Neural cell (in vitro differentiated cells): ENCODE data around the gene C4B. TPM values are rescaled to one million over a fixed set of nuclear protein-coding genes. Genes with fewer than 3 reads are reported as not detected.

ENCODE experiments used
- H2AFZ ChIP-seq: fragments of 200-600, 300-800 bp; sonication (generic), shearing (Covaris generic); 2 replicates; pipeline ENCODE4 v1.6.0; 2014; ENCODE audit warnings: low read depth, mild to moderate bottlenecking, antibody characterized with exemption, low read length, moderate library complexity
- H3F3A ChIP-seq: fragments of 200-600 bp; shearing (Covaris generic); 2 replicates; pipeline ENCODE4 v1.6.1; 2016; ENCODE audit warnings: mild to moderate bottlenecking, moderate library complexity, mixed read lengths, antibody characterized with exemption, low read length; ENCODE audit not compliant: insufficient read depth, poor library complexity, severe bottlenecking
- H3K27ac ChIP-seq: fragments of 200-600, 300-800 bp; sonication (generic), shearing (Covaris generic); 2 replicates; pipeline ENCODE4 v1.5.1; 2014; ENCODE audit warnings: mild to moderate bottlenecking, low read length, moderate library complexity
- H3K27me3 ChIP-seq: fragments of 300-800, 200-600 bp; sonication (generic), shearing (Covaris generic); 2 replicates; pipeline ENCODE4 v1.6.0; 2014; ENCODE audit warnings: mild to moderate bottlenecking, low read depth, low read length, moderate library complexity; ENCODE audit not compliant: insufficient read depth
- H3K36me3 ChIP-seq: fragments of 300-800, 200-600 bp; sonication (generic), shearing (Covaris generic); 2 replicates; pipeline ENCODE4 v1.5.1; 2014; ENCODE audit warnings: mild to moderate bottlenecking, antibody characterized with exemption, low read length, moderate library complexity; ENCODE audit not compliant: insufficient read depth
- H3K4me2 ChIP-seq: fragments of 300-800, 200-600 bp; sonication (generic), shearing (Covaris generic); 2 replicates; pipeline ENCODE4 v1.6.0; 2014; ENCODE audit warnings: mild to moderate bottlenecking, low read length
- H3K4me3 ChIP-seq: fragments of 300-800, 200-600 bp; sonication (generic), shearing (Covaris generic); 2 replicates; pipeline ENCODE4 v1.5.1; 2014; ENCODE audit warnings: mild to moderate bottlenecking, low read length, moderate library complexity
- H3K79me2 ChIP-seq: fragments of 200-600 bp; shearing (Covaris generic); replicated peaks from 2 replicates; pipeline ENCODE4 v1.6.0; 2014; ENCODE audit warnings: mild to moderate bottlenecking, low read length, moderate library complexity; ENCODE audit not compliant: insufficient read depth
- H3K9ac ChIP-seq: fragments of 300-800, 200-600 bp; sonication (generic), shearing (Covaris generic); 2 replicates; pipeline ENCODE4 v1.6.1; 2016; ENCODE audit warnings: mild to moderate bottlenecking, low read length, mixed read lengths
- H3K9me2 ChIP-seq: fragments of 200-600 bp; shearing (Covaris generic); 2 replicates; pipeline ENCODE4 v1.6.1; 2016; ENCODE audit warnings: mild to moderate bottlenecking, low read length, mixed read lengths; ENCODE audit not compliant: insufficient read depth
- H3K9me3 ChIP-seq: fragments of 200-600, 300-800 bp; sonication (generic), shearing (Covaris generic); 2 replicates; pipeline ENCODE4 v1.6.1; 2016; ENCODE audit warnings: mild to moderate bottlenecking, mixed run types, low read length, moderate library complexity, mixed read lengths
- H4K20me1 ChIP-seq: fragments of 200-600 bp; shearing (Covaris generic); 2 replicates; pipeline ENCODE4 v1.6.1; 2016; ENCODE audit warnings: mild to moderate bottlenecking, mixed run types; ENCODE audit not compliant: insufficient read depth
- EP300 ChIP-seq: fragments of 450-650 bp; conservative IDR thresholded peaks from 2 replicates; pipeline ENCODE4 v1.6.1; 2014; ENCODE audit warnings: antibody characterized with exemption, mild to moderate bottlenecking, moderate library complexity; ENCODE audit not compliant: poor library complexity, severe bottlenecking
- EZH2 ChIP-seq: fragments of 200-600, 300-800 bp; shearing (Covaris generic), sonication (generic); IDR thresholded peaks from 2 replicates; pipeline ENCODE4 v1.6.1; 2014; ENCODE audit warnings: antibody characterized with exemption, low read length, borderline replicate concordance, mild to moderate bottlenecking; ENCODE audit not compliant: insufficient read depth, poor library complexity, severe bottlenecking
- MXI1 ChIP-seq: fragments of 450-650 bp; conservative IDR thresholded peaks from 2 replicates; pipeline ENCODE4 v1.6.1; 2014; ENCODE audit warnings: antibody characterized with exemption, mild to moderate bottlenecking; ENCODE audit not compliant: poor library complexity, severe bottlenecking
- POLR2AphosphoS5 ChIP-seq: IDR thresholded peaks from 2 replicates; pipeline ENCODE4 v1.6.1; 2012
- RAD21 ChIP-seq: fragments of 450-650 bp; conservative IDR thresholded peaks from 2 replicates; pipeline ENCODE4 v1.6.1; 2014; ENCODE audit warnings: antibody characterized with exemption, mild to moderate bottlenecking, moderate library complexity
- SMC3 ChIP-seq: fragments of 450-650 bp; conservative IDR thresholded peaks from 2 replicates; pipeline ENCODE4 v1.6.1; 2014; ENCODE audit warnings: antibody characterized with exemption, mild to moderate bottlenecking, moderate library complexity; ENCODE audit not compliant: poor library complexity
- TAF1 ChIP-seq: IDR thresholded peaks from 2 replicates; pipeline ENCODE4 v1.6.1; 2012; ENCODE audit warnings: low read depth
- polyA plus RNA-seq: library from polyadenylated mRNA; depleted of rRNA; stranded (reverse); fragments of >200 nt; gene quantifications from 2 replicates; pipeline ENCODE4 v1.2.3, GENCODE V29; 2014
- TF ChIP-seq, protein P1 (sequence below): IDR thresholded peaks from 2 replicates; pipeline ENCODE4 v1.6.1; 2012; ENCODE audit warnings: borderline replicate concordance
- TF ChIP-seq, protein P2 (sequence below): fragments of 450-650 bp; IDR thresholded peaks from 2 replicates; pipeline ENCODE4 v1.5.1; 2014; ENCODE audit warnings: antibody characterized with exemption, mild to moderate bottlenecking, moderate library complexity; ENCODE audit not compliant: poor library complexity, severe bottlenecking

C4B gene
- polyA plus RNA-seq, 1 donor from 2014 or later: 4.6 TPM

DNA sequence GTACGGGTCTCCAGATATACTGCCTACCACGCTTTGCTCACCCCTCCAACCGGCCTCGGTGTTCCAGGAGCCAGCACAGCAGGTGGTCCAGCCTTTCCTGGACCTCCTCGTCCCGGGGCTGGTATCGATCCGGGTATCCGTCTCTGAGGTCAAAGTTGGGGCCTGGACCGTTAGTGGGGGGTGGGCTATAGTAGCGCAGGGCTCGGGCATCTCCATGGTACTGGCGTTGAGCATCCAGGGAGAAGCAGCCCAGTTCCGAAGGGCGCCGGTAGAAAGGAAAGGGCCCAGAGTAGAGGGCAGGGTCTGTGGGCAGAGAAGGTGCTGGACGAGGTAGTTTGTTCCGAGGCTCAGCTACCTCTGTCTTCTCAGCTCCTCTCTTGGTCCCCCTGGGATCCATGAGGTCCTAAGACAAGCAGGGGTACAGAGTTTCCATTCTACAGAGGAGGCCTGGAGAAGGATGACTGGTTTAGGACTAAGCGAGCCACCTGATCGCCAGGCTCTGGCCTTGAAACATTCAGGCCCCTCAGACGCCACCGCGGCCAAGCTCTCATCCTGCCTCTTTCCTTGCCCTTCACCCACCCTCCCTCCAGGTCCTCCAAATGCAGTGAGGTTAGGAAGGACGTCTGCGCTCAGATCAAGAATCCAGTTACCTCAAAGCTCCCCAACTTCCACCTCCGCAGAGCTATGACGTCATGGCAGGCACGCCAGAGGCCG lies 43.2 kb upstream of the C4B start:
- no peak for TF ChIP-seq EP300
- no peak for TF ChIP-seq EZH2
- TF ChIP-seq, protein P1, sequence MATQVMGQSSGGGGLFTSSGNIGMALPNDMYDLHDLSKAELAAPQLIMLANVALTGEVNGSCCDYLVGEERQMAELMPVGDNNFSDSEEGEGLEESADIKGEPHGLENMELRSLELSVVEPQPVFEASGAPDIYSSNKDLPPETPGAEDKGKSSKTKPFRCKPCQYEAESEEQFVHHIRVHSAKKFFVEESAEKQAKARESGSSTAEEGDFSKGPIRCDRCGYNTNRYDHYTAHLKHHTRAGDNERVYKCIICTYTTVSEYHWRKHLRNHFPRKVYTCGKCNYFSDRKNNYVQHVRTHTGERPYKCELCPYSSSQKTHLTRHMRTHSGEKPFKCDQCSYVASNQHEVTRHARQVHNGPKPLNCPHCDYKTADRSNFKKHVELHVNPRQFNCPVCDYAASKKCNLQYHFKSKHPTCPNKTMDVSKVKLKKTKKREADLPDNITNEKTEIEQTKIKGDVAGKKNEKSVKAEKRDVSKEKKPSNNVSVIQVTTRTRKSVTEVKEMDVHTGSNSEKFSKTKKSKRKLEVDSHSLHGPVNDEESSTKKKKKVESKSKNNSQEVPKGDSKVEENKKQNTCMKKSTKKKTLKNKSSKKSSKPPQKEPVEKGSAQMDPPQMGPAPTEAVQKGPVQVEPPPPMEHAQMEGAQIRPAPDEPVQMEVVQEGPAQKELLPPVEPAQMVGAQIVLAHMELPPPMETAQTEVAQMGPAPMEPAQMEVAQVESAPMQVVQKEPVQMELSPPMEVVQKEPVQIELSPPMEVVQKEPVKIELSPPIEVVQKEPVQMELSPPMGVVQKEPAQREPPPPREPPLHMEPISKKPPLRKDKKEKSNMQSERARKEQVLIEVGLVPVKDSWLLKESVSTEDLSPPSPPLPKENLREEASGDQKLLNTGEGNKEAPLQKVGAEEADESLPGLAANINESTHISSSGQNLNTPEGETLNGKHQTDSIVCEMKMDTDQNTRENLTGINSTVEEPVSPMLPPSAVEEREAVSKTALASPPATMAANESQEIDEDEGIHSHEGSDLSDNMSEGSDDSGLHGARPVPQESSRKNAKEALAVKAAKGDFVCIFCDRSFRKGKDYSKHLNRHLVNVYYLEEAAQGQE: no peak
- TF ChIP-seq, protein P2, sequence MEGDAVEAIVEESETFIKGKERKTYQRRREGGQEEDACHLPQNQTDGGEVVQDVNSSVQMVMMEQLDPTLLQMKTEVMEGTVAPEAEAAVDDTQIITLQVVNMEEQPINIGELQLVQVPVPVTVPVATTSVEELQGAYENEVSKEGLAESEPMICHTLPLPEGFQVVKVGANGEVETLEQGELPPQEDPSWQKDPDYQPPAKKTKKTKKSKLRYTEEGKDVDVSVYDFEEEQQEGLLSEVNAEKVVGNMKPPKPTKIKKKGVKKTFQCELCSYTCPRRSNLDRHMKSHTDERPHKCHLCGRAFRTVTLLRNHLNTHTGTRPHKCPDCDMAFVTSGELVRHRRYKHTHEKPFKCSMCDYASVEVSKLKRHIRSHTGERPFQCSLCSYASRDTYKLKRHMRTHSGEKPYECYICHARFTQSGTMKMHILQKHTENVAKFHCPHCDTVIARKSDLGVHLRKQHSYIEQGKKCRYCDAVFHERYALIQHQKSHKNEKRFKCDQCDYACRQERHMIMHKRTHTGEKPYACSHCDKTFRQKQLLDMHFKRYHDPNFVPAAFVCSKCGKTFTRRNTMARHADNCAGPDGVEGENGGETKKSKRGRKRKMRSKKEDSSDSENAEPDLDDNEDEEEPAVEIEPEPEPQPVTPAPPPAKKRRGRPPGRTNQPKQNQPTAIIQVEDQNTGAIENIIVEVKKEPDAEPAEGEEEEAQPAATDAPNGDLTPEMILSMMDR: no peak
- no peaks in the 10 kb centered on the region for H4K20me1 ChIP-seq
- peak overlapping the region; percentile 81 for H2AFZ ChIP-seq
- no peaks in the 10 kb centered on the region for H3F3A ChIP-seq
- H3K9me3 ChIP-seq: no peaks in the 10 kb centered on the region
- H3K27ac ChIP-seq: peak overlapping the region; percentile 98
- H3K27me3 ChIP-seq: no peaks in the 10 kb centered on the region
- H3K4me2 ChIP-seq: peak overlapping the region; percentile 49
- H3K79me2 ChIP-seq: peaks cover 22% of the 10 kb centered on the region
- no peaks in the 10 kb centered on the region for H3K9me2 ChIP-seq
- H3K36me3 ChIP-seq: no peaks in the 10 kb centered on the region
- peak overlapping the region; percentile 93 for H3K9ac ChIP-seq
- H3K4me3 ChIP-seq: peak overlapping the region; percentile 95

DNA sequence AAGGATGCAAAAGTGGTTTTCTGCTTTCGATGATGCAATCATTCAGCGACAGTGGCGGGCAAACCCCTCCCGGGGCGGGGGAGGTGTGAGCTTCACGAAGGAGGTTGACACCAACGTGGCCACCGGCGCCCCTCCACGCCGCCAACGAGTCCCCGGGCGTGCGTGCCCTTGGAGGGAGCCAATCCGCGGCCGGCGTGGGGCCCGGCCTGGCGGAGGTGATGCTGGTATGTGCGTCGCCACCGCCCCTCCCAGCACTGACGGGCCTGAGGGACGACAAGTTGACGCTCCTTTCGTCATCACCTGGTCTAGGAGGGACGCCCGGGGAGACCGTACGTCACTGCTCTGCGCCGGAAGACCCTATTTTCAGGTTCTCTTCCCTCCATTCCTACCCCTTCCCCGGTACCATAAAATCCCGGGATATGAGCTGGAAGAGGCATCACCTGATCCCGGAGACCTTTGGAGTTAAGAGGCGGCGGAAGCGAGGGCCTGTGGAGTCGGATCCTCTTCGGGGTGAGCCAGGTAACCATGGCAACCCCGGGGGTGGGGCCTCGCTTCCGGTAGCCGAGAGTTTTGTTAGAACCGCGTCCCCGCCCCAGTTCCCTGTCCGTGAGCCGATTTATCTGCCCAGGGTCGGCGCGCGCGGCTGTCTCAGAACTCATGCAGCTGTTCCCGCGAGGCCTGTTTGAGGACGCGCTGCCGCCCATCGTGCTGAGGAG lies 42.4 kb upstream of the C4B start, which contains the start of gene DXO:
Gene DXO (minus strand): TSS at position 146 of the 716 bp plus-strand sequence. CDS start 463 bp downstream, outside the sequence.
- H2AFZ ChIP-seq: peak within 1 kb of the TSS; percentile 81
- peak within 1 kb of the TSS; percentile 98 for H3K27ac ChIP-seq
- H4K20me1 ChIP-seq: no peaks in the 10 kb centered on the region
- H3K9ac ChIP-seq: peak within 1 kb of the TSS; percentile 93
- H3K9me2 ChIP-seq: no peaks in the 10 kb centered on the region
- no peaks in the 10 kb centered on the region for H3F3A ChIP-seq
- peaks cover 22% of the 10 kb centered on the region for H3K79me2 ChIP-seq
- H3K36me3 ChIP-seq: no peaks in the 10 kb centered on the region
- peak within 1 kb of the TSS; percentile 95 for H3K4me3 ChIP-seq
- TF ChIP-seq, protein P1: peak; percentile 63
- TF ChIP-seq EZH2 (no peak), SMC3 (peak; percentile 36), POLR2AphosphoS5 (peak; percentile 66), EP300 (peak; percentile 89), TAF1 (no peak), MXI1 (peak; percentile 95), RAD21 (peak; percentile 39)
- TF ChIP-seq, protein P2: no peak
- no peaks in the 10 kb centered on the region for H3K9me3 ChIP-seq
- peak within 1 kb of the TSS; percentile 85 for H3K4me2 ChIP-seq
- H3K27me3 ChIP-seq: no peaks in the 10 kb centered on the region
